ENCODE results near the gene RNF39. TPM values are rescaled to one million over a fixed set of nuclear protein-coding genes. Genes with fewer than 3 reads are reported as not detected.

RNF39 gene
- total and polyA plus RNA-seq, 2 of the 13 experiments (the other 11 are each of a cell fraction or from before 2014, with no cell fraction given) = 0.13 to 1.8 TPM

DNA sequence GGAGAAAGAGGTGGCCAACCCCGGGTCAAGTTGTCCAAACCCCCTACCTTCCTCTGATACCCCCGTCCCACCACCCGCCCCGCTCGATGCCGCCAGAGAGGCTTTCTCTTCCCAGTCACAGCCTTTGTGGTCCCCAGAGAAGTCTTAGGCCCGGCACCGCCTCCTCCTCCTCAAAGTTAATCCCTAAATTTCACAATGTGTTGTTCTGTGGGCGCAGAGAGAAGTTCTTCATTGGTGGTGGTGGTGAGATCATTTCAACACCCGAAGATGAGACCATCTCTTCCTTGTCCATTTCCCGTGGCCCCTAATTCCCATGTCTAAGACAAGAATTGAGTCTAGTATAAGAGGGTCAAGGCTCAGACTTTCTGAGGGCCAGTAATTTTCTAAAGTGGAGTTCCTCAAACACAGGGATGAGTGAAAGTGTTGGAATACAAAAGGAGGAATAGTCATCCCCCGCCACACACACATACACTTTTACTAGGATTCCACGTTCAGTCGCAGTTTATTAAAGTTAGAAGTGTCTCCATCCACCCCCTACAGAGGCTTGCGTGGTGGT is 26.9 kb upstream of the RNF39 start (continued):
- TF ChIP-seq ZNF510 (CRISPR knock-in tag; IDR thresholded peaks at IDR 0.05; ENCODE audit: low read depth) = 0 out of 2 replicates have a peak, but pooled peaks have one; percentile 6
- 0 out of 2 replicates have a peak, but pooled peaks have one; percentile 12 for TF ChIP-seq NRL (CRISPR knock-in tag; IDR thresholded peaks at IDR 0.05; ENCODE audit: borderline replicate concordance)
- TF ChIP-seq SCMH1 (CRISPR knock-in tag; IDR thresholded peaks at IDR 0.05; ENCODE audit: borderline replicate concordance) = no peak
- peak; percentile 17 for TF ChIP-seq PTBP1 (IDR thresholded peaks at IDR 0.05; ENCODE audit: low read depth, low read length, poor library complexity, severe bottlenecking)
- 0 out of 2 replicates have a peak, but pooled peaks have one; percentile 6 for TF ChIP-seq ZNF891 (CRISPR knock-in tag; IDR thresholded peaks at IDR 0.05)
- TF ChIP-seq ZNF337 (CRISPR knock-in tag; IDR thresholded peaks at IDR 0.05; ENCODE audit: borderline replicate concordance, low read depth) = no peak
- TF ChIP-seq ZNF772 (CRISPR knock-in tag; IDR thresholded peaks at IDR 0.05) = no peak

DNA sequence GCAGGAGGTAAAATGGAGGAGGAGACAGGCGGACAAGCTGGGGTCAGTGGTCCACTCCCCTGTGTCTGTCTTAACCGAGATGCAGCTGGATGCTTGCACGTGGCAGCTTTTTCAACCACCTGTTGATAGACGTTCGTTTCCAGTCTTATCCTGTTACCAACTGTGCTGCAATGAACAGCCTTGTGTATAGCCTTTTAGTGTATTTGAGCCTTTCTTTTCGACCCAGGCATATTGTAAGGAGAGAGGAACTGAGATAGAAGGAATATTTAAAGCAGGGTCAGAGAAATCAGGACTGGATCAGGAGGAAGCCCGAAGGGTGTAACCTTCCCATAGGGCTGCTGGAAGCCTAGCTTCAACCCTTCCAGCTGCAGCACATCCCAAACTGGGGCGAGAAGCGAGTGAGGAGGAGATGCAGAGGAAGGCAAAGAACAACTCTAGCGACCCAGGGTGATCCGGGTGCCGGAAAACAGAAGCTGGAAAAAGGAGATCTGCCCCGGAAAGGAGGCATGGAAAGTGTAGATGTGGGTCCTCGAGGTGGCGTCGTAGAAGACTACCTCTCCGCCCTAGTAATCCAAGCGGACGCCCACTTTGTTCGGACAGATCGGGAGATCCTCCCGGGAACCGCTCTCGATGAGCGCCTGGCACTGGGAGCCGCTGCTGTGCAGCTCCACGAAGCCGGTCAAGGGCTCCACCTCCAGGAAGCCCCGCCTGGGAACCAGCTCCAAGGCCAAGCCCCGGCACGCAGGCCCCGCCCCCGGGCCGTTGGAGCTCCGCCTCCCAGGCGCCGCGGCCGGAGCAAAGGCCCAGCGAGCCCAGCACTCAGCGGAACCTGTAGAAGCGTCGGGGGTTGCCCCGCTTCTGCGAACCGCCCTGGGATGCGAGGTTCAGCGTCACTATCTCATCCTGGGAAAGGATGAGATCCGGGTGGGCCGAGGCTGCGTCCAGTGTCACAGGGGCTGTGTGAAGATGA is 26.2 kb upstream of the RNF39 start:
- Histone ChIP-seq H3K27ac (ENCODE audit: extremely low read length, insufficient read depth, low read length) (peak overlapping the region; percentile 79), H3K4me2 (ENCODE audit: low read depth, low read length) (peak overlapping the region; percentile 96), H3K27me3 (ENCODE audit: control insufficient read depth in 1 of 2, insufficient read depth in 2 of 2, low read length in 2 of 2) (no peaks in the 10 kb centered on the region; a peak in 1 of 5 replicates), H3K9ac (ENCODE audit: insufficient read depth, low read depth, low read length) (peak overlapping the region; percentile 79), H3K4me1 (ENCODE audit: insufficient read depth, low read length) (peaks cover 70% of the 10 kb centered on the region), H3K9me3 (ENCODE audit: low read length) (no peaks in the 10 kb centered on the region), H3K79me2 (ENCODE audit: insufficient read depth, low read length) (peaks cover 9% of the 10 kb centered on the region), H4K20me1 (ENCODE audit: insufficient read depth, low read length) (no peaks in the 10 kb centered on the region), H2AFZ (ENCODE audit: low read length) (no peak overlapping the region), H3K36me3 (replicated peaks in 1 of 2; ENCODE audit: control insufficient read depth in 1 of 2, insufficient read depth in 2 of 2, low read length in 2 of 2) (no peaks in the 10 kb centered on the region), H3K4me3 (replicated peaks in 1 of 3; ENCODE audit: insufficient read depth in 1 of 3, low read depth in 2 of 3, low read length in 3 of 3) (peak overlapping the region; percentile 63 to 77 (median 71))
- CTCF ChIA-PET (ENCODE audit: low intra/inter-chr PET ratio, low total read pairs) = interaction anchor here (3.4 to 6.0 kb wide), 2 partner anchors 29 to 68 kb away, joined by 46 to 140 read pairs; no protein-coding TSS in a partner anchor
- WGBS (ENCODE audit: low lambda C conversion rate) = under 1% methylated on average over 27 of the region's 51 CpGs
- in situ Hi-C loops (cut with HindIII; ENCODE audit: extremely low pct_ligation_motif_present, low pct_unique_long_range_greater_than_20kb) = loop anchor here (5.0 kb wide), 1 partner anchor 71 kb away; no protein-coding TSS in a partner anchor
- intact Hi-C loops (cut with micrococcal nuclease; ENCODE audit: unreplicated experiment) = loop anchor here (2.0 kb wide), 1 partner anchor 35 kb away; the partner anchor contains the start of gene PPP1R11
- BruUV-seq (replicated peaks) = TSS peak; percentile 91
- FAIRE-seq (peak; percentile 74), ATAC-seq (peak; percentile 88), DNase-seq (ENCODE audit: low spot score) (peak; percentile 90)
- POLR2A ChIA-PET = interaction anchor here (0.6 to 3.1 kb wide), 26 partner anchors 9 to 225 kb away, joined by 3 to 35 read pairs (median 6); partner anchors contain the start of genes POLR1H, PPP1R11, TRIM15 and TRIM26
- no peak for TF ChIP-seq NFE2L1 (CRISPR knock-in tag; IDR thresholded peaks at IDR 0.05; ENCODE audit: borderline replicate concordance)
- TF ChIP-seq, protein P1, sequence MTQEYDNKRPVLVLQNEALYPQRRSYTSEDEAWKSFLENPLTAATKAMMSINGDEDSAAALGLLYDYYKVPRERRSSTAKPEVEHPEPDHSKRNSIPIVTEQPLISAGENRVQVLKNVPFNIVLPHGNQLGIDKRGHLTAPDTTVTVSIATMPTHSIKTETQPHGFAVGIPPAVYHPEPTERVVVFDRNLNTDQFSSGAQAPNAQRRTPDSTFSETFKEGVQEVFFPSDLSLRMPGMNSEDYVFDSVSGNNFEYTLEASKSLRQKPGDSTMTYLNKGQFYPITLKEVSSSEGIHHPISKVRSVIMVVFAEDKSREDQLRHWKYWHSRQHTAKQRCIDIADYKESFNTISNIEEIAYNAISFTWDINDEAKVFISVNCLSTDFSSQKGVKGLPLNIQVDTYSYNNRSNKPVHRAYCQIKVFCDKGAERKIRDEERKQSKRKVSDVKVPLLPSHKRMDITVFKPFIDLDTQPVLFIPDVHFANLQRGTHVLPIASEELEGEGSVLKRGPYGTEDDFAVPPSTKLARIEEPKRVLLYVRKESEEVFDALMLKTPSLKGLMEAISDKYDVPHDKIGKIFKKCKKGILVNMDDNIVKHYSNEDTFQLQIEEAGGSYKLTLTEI (CRISPR knock-in tag; conservative IDR thresholded peaks at IDR 0.05) = no peak
- no peak for TF ChIP-seq HES4 (CRISPR knock-in tag; IDR thresholded peaks at IDR 0.05; ENCODE audit: borderline replicate concordance)
- no peak for TF ChIP-seq ZNF205 (CRISPR knock-in tag; IDR thresholded peaks at IDR 0.05)
- TF ChIP-seq FOXK2 (IDR thresholded peaks at IDR 0.05) = no peak
- no peak for TF ChIP-seq RAD51 (IDR thresholded peaks at IDR 0.05; ENCODE audit: borderline replicate concordance)
- TF ChIP-seq JARID2 (CRISPR knock-in tag; IDR thresholded peaks at IDR 0.05; ENCODE audit: insufficient replicate concordance) = no peak
- TF ChIP-seq, protein P2, sequence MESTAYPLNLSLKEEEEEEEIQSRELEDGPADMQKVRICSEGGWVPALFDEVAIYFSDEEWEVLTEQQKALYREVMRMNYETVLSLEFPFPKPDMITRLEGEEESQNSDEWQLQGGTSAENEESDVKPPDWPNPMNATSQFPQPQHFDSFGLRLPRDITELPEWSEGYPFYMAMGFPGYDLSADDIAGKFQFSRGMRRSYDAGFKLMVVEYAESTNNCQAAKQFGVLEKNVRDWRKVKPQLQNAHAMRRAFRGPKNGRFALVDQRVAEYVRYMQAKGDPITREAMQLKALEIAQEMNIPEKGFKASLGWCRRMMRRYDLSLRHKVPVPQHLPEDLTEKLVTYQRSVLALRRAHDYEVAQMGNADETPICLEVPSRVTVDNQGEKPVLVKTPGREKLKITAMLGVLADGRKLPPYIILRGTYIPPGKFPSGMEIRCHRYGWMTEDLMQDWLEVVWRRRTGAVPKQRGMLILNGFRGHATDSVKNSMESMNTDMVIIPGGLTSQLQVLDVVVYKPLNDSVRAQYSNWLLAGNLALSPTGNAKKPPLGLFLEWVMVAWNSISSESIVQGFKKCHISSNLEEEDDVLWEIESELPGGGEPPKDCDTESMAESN (CRISPR knock-in tag; conservative IDR thresholded peaks at IDR 0.05) = no peak; the same call in 1 of the 2 replicates
- peak; percentile 75; the same call in 1 of the 2 replicates for TF ChIP-seq ZNF543 (CRISPR knock-in tag; IDR thresholded peaks at IDR 0.05)
- no peak for TF ChIP-seq REXO4 (CRISPR knock-in tag; IDR thresholded peaks at IDR 0.05; ENCODE audit: borderline replicate concordance)

Measured in HepG2 (cell line).